Memory B cell (primary cell): ENCODE data around the gene MOAP1.
"Not testable (repeated sequence)": the region's sequence is repeated elsewhere in the genome, so short reads cannot be mapped to it uniquely, and the experiment has no call there.

Experiments used
- ATAC-seq: fragments of 150-1000 bp; cut with Tn5 transposase; 2 replicates; pipeline ENCODE4 v1.10.0; 2021; ENCODE audit warnings: low read depth, mild to moderate bottlenecking, moderate library complexity
- DNase-seq, 2 donors: peaks; one replicate each; pipeline ENCODE4 v3.0.0; 2022; ENCODE audit warnings: low spot score in 2 of 2
- H3K27ac Mint-ChIP-seq: one replicate; pipeline ENCODE4 v1.8.0; 2022; ENCODE audit warnings: mild to moderate bottlenecking, moderate library complexity, mixed read lengths
- H3K27me3 Mint-ChIP-seq: one replicate; pipeline ENCODE4 v1.8.0; 2022; ENCODE audit warnings: mixed read lengths
- H3K36me3 Mint-ChIP-seq: one replicate; pipeline ENCODE4 v1.8.0; 2022; ENCODE audit warnings: mild to moderate bottlenecking, mixed read lengths
- H3K4me1 Mint-ChIP-seq: one replicate; pipeline ENCODE4 v1.8.0; 2022; ENCODE audit warnings: mixed read lengths
- H3K4me3 Mint-ChIP-seq: one replicate; pipeline ENCODE4 v1.8.0; 2022; ENCODE audit warnings: mild to moderate bottlenecking, moderate library complexity, mixed read lengths
- H3K9me3 Mint-ChIP-seq: one replicate; pipeline ENCODE4 v1.8.0; 2022; ENCODE audit warnings: mixed read lengths

Gene MOAP1

GRCh38 chr14:93169619-93170018 lies 15.1 kb downstream of the MOAP1 start:
- not testable (repeated sequence) for H3K4me1 Mint-ChIP-seq, ATAC-seq, H3K36me3 Mint-ChIP-seq, H3K9me3 Mint-ChIP-seq, H3K27me3 Mint-ChIP-seq, DNase-seq, H3K27ac Mint-ChIP-seq, H3K4me3 Mint-ChIP-seq

GRCh38 chr14:93168610-93169009 lies 16.1 kb downstream of the MOAP1 start:
- ATAC-seq, H3K27ac Mint-ChIP-seq, H3K9me3 Mint-ChIP-seq, H3K36me3 Mint-ChIP-seq, H3K4me3 Mint-ChIP-seq, H3K27me3 Mint-ChIP-seq, H3K4me1 Mint-ChIP-seq, DNase-seq: not testable (repeated sequence)

GRCh38 chr14:93165271-93166265 lies 19.1 kb downstream of the MOAP1 start:
- H3K27ac Mint-ChIP-seq = not testable (repeated sequence)

GRCh38 chr14:93163564-93163963 lies 21.1 kb downstream of the MOAP1 start:
- no peak for DNase-seq
- no peaks in the 10 kb centered on the region for H3K27me3 Mint-ChIP-seq
- no peak for ATAC-seq
- H3K4me1 Mint-ChIP-seq = no peaks in the 10 kb centered on the region
- no peak overlapping the region for H3K27ac Mint-ChIP-seq
- no peak overlapping the region for H3K4me3 Mint-ChIP-seq
- no peaks in the 10 kb centered on the region for H3K9me3 Mint-ChIP-seq
- no peaks in the 10 kb centered on the region for H3K36me3 Mint-ChIP-seq

More at GRCh38 chr14:93165271-93166265, 19.1 kb downstream of the MOAP1 start:
- not testable (repeated sequence) for ATAC-seq, H3K4me1 Mint-ChIP-seq, DNase-seq, H3K36me3 Mint-ChIP-seq, H3K4me3 Mint-ChIP-seq, H3K9me3 Mint-ChIP-seq, H3K27me3 Mint-ChIP-seq

GRCh38 chr14:93161411-93161940 lies 23.2 kb downstream of the MOAP1 start:
- no peak overlapping the region for H3K27ac Mint-ChIP-seq
- no peak for DNase-seq
- H3K36me3 Mint-ChIP-seq = no peaks in the 10 kb centered on the region
- no peak overlapping the region for H3K4me3 Mint-ChIP-seq
- H3K4me1 Mint-ChIP-seq = no peaks in the 10 kb centered on the region
- no peak for ATAC-seq
- H3K27me3 Mint-ChIP-seq = peaks cover 1% of the 10 kb centered on the region
- H3K9me3 Mint-ChIP-seq = no peaks in the 10 kb centered on the region

GRCh38 chr14:93160353-93160801 lies 24.3 kb downstream of the MOAP1 start:
- Mint-ChIP-seq H3K36me3 (no peaks in the 10 kb centered on the region), H3K4me3 (no peak overlapping the region), H3K27ac (no peak overlapping the region), H3K9me3 (no peaks in the 10 kb centered on the region), H3K4me1 (no peaks in the 10 kb centered on the region), H3K27me3 (peaks cover 1% of the 10 kb centered on the region)
- ATAC-seq = no peak
- DNase-seq = no peak

- H3K4me3 Mint-ChIP-seq, ATAC-seq, DNase-seq, H3K36me3 Mint-ChIP-seq, H3K27ac Mint-ChIP-seq, H3K4me1 Mint-ChIP-seq, H3K9me3 Mint-ChIP-seq, H3K27me3 Mint-ChIP-seq: not testable (repeated sequence)
Measured at GRCh38 chr14:93159625-93160352, 24.9 kb downstream of the MOAP1 start.

- H3K9me3 Mint-ChIP-seq, ATAC-seq, H3K27me3 Mint-ChIP-seq, DNase-seq, H3K4me1 Mint-ChIP-seq, H3K4me3 Mint-ChIP-seq, H3K27ac Mint-ChIP-seq, H3K36me3 Mint-ChIP-seq: not testable (repeated sequence)
Measured at GRCh38 chr14:93158349-93158748, 26.3 kb downstream of the MOAP1 start.

GRCh38 chr14:93156693-93157369 lies 27.9 kb downstream of the MOAP1 start:
- Mint-ChIP-seq H3K36me3 (peaks cover 1% of the 10 kb centered on the region), H3K27ac (no peak overlapping the region), H3K4me3 (no peak overlapping the region), H3K9me3 (no peaks in the 10 kb centered on the region), H3K4me1 (no peaks in the 10 kb centered on the region), H3K27me3 (peaks cover 3% of the 10 kb centered on the region)
- no peak for ATAC-seq
- DNase-seq = no peak

GRCh38 chr14:93155667-93156066 lies 29.0 kb downstream of the MOAP1 start:
- DNase-seq (no peak), ATAC-seq (no peak)
- H3K27ac Mint-ChIP-seq = no peak overlapping the region
- H3K36me3 Mint-ChIP-seq = peaks cover 1% of the 10 kb centered on the region
- H3K4me1 Mint-ChIP-seq = no peaks in the 10 kb centered on the region
- peaks cover 3% of the 10 kb centered on the region for H3K27me3 Mint-ChIP-seq
- no peak overlapping the region for H3K4me3 Mint-ChIP-seq
- H3K9me3 Mint-ChIP-seq = no peaks in the 10 kb centered on the region

GRCh38 chr14:93153121-93153520 lies 31.6 kb downstream of the MOAP1 start:
- no peaks in the 10 kb centered on the region for H3K4me1 Mint-ChIP-seq
- ATAC-seq (no peak), DNase-seq (no peak)
- H3K36me3 Mint-ChIP-seq = peaks cover 1% of the 10 kb centered on the region
- no peak overlapping the region for H3K4me3 Mint-ChIP-seq
- H3K27me3 Mint-ChIP-seq = peaks cover 5% of the 10 kb centered on the region
- H3K9me3 Mint-ChIP-seq = no peaks in the 10 kb centered on the region
- no peak overlapping the region for H3K27ac Mint-ChIP-seq

GRCh38 chr14:93150227-93151208 lies 34.2 kb downstream of the MOAP1 start:
- ATAC-seq (no peak), DNase-seq (no peak)
- Mint-ChIP-seq H3K4me3 (no peak overlapping the region), H3K27ac (no peak overlapping the region), H3K36me3 (peaks cover 1% of the 10 kb centered on the region), H3K9me3 (no peaks in the 10 kb centered on the region), H3K4me1 (peaks cover 4% of the 10 kb centered on the region), H3K27me3 (peaks cover 7% of the 10 kb centered on the region)

- Mint-ChIP-seq H3K4me3 (no peak overlapping the region), H3K36me3 (peaks cover 1% of the 10 kb centered on the region), H3K9me3 (no peaks in the 10 kb centered on the region), H3K27ac (no peak overlapping the region), H3K4me1 (peaks cover 4% of the 10 kb centered on the region), H3K27me3 (peaks cover 7% of the 10 kb centered on the region)
- ATAC-seq (no peak), DNase-seq (no peak)
Measured at GRCh38 chr14:93148979-93149378, 35.7 kb downstream of the MOAP1 start.
